Measurements from ENCODE around the gene CFAP46.
"Not testable (repeated sequence)": the region's sequence is repeated elsewhere in the genome, so short reads cannot be mapped to it uniquely, and the experiment has no call there.

The CFAP46 gene

GRCh38 chr10:132943791-132944404, 1.5 kb upstream of the CFAP46 start:
- DNase-seq: no peak

- DNase-seq: no peak
These were observed 854 bp upstream of the CFAP46 start for GRCh38 chr10:132943058-132943790.

DNA sequence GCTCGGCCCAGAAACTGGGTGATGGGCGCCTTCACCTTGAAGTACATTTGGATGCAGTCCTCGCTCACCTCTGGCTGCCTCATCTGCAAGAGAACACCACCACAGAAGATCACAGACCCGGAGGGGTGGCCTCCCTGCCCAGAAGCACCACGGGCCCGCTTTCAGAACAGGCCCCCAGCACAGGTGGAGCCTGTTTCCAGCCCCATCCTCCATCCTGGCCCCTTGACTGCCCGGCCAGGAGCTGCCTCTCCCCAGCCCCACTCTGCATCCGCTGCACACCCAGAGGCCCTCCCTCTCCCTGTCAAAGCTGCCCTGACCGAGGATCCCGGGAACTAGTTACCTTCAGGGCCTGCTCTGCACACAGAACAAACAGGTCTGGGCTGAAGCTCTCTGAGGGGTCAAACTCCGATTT, 724 bp downstream of the CFAP46 start:
- DNase-seq: no peak

- DNase-seq: no peak
These were observed 1.4 kb downstream of the CFAP46 start for GRCh38 chr10:132940791-132941465.

- peak; percentile 20 for DNase-seq
These were observed 2.2 kb downstream of the CFAP46 start for GRCh38 chr10:132939957-132940790.

GRCh38 chr10:132939378-132939955, 2.9 kb downstream of the CFAP46 start:
- no peak for DNase-seq

- peak; percentile 25 for DNase-seq
These were observed 3.7 kb downstream of the CFAP46 start for GRCh38 chr10:132938472-132939339.

DNA sequence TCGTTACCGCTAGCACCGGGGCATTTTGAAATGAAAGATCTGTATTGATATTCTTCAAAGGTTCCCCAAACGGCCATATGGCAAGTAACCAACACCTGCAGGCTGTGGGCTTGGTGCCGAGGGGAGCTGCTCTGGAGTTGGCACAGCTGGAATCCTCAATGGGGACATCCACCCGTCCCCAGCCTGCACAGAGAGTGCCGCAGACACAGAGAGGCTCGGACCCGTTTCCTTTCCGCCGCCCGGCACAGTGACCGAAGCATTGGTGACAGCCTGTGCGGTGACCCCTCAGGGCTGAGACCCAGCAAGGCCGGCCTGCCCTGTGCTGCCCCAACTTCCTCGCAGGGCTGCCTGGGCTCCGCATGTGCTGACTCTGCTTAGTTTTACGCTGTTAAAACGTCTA, 4.5 kb downstream of the CFAP46 start:
- no peak for DNase-seq

DNA sequence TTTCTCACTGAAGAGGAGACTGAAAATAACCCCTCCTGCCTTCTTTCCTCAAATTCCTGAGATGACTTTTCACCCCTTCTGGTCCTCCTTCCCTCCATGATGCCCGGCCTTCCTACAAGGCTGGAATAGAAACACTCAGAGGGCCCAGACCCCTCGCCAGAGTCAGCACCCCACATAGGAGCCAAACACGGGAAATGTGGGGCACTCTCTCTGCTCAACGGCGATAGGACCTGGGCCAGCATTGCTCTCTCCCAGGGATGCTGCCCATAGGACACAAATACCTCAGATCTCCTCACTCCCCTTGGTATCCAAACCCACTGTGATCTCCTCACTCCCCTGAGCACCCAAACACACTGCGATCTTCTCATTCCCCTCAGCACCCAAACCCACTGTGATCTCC, 7.4 kb downstream of the CFAP46 start:
- no peak for DNase-seq

GRCh38 chr10:132933308-132934042, 8.9 kb downstream of the CFAP46 start:
- DNase-seq: no peak

- no peak for DNase-seq
These were observed 9.7 kb downstream of the CFAP46 start for GRCh38 chr10:132932461-132933307.

- DNase-seq: not testable (repeated sequence)
These were observed 10.8 kb downstream of the CFAP46 start for GRCh38 chr10:132931258-132932250.

- not testable (repeated sequence) for DNase-seq
These were observed 11.7 kb downstream of the CFAP46 start for GRCh38 chr10:132930701-132931100.

- DNase-seq: no peak
These were observed 12.3 kb downstream of the CFAP46 start for GRCh38 chr10:132929953-132930548.

- no peak for DNase-seq
These were observed 12.9 kb downstream of the CFAP46 start for GRCh38 chr10:132929480-132929879.

DNA sequence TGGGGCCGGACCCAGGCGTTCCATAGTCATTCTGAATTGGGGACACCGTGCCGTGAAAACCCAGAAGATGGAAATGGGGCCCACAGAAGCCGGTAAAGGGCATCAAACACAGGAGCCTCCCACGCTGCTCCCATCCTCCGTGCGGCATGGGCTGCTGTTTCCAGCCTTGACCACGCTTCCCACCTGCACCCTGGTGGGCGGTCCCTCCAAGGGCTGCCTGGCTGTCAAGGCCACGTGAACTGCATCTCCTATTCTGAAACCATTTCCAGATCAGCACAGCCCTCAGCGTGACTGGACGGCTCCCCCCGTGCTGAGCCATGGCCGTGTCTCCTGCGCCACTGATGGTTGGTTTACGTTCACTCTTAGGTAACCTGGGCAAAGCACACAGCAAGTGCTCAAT, 14.1 kb downstream of the CFAP46 start:
- DNase-seq: no peak

GRCh38 chr10:132927824-132928223, 14.5 kb downstream of the CFAP46 start:
- no peak for DNase-seq

All from NCI-H82 (cell line).